ENCODE measurements around the gene MCTP2.

The MCTP2 gene

GRCh38 chr15:94363382-94363781 lies 132.0 kb downstream of the MCTP2 start:
- no peak for DNase-seq

GRCh38 chr15:94366781-94367180 lies 135.4 kb downstream of the MCTP2 start:
- DNase-seq, result no peak

- DNase-seq, result no peak
Measured at GRCh38 chr15:94367726-94368535, 136.6 kb downstream of the MCTP2 start.

GRCh38 chr15:94370206-94370935 lies 139.0 kb downstream of the MCTP2 start:
- DNase-seq, result no peak

- DNase-seq, result no peak
Measured at GRCh38 chr15:94370936-94371285, 139.6 kb downstream of the MCTP2 start.

- DNase-seq, result no peak
Measured at GRCh38 chr15:94372821-94373220, 141.5 kb downstream of the MCTP2 start.

GRCh38 chr15:94375997-94376396 lies 144.6 kb downstream of the MCTP2 start:
- no peak for DNase-seq

- no peak for DNase-seq
Measured at GRCh38 chr15:94379986-94380385, 148.6 kb downstream of the MCTP2 start.

- no peak for DNase-seq
Measured at GRCh38 chr15:94380798-94381197, 149.4 kb downstream of the MCTP2 start.

- no peak for DNase-seq
Measured at GRCh38 chr15:94381384-94381783, 150.0 kb downstream of the MCTP2 start.

GRCh38 chr15:94383041-94383440 lies 151.7 kb downstream of the MCTP2 start:
- no peak for DNase-seq

GRCh38 chr15:94383706-94384105 lies 152.3 kb downstream of the MCTP2 start:
- DNase-seq, result no peak

- DNase-seq, result no peak
Measured at GRCh38 chr15:94385441-94385840, 154.1 kb downstream of the MCTP2 start.

- no peak for DNase-seq
Measured at GRCh38 chr15:94386351-94386750, 155.0 kb downstream of the MCTP2 start.

GRCh38 chr15:94387442-94387841 lies 156.1 kb downstream of the MCTP2 start:
- DNase-seq, result no peak

- DNase-seq, result peak; percentile 11
Measured at GRCh38 chr15:94387849-94388441, 156.6 kb downstream of the MCTP2 start.

- no peak for DNase-seq
Measured at GRCh38 chr15:94395640-94396039, 164.3 kb downstream of the MCTP2 start.

- DNase-seq, result no peak
Measured at GRCh38 chr15:94397337-94397736, 166.0 kb downstream of the MCTP2 start.

- no peak for DNase-seq
Measured at GRCh38 chr15:94398001-94398400, 166.6 kb downstream of the MCTP2 start.

- DNase-seq, result no peak
Measured at GRCh38 chr15:94400526-94401298, 169.4 kb downstream of the MCTP2 start.

- DNase-seq, result no peak
Measured at GRCh38 chr15:94403331-94403730, 172.0 kb downstream of the MCTP2 start.

- no peak for DNase-seq
Measured at GRCh38 chr15:94404733-94405283, 173.4 kb downstream of the MCTP2 start.

GRCh38 chr15:94411285-94411684 lies 179.9 kb downstream of the MCTP2 start:
- no peak for DNase-seq

All from CD4-positive, alpha-beta T cell treated with Interleukin-4 for 4 hours (primary cell).